Astrocyte of the cerebellum (primary cell): ENCODE data around the gene ZNF197.
"Not testable (repeated sequence)": the region's sequence is repeated elsewhere in the genome, so short reads cannot be mapped to it uniquely, and the experiment has no call there.

Experiments
- DNase-seq: peaks from one replicate; pipeline ENCODE4 v3.0.0-alpha.2; 2011; ENCODE audit warnings: low read depth
- H3K4me3 ChIP-seq: 2 replicates; pipeline ENCODE4 v1.5.1; 2011; ENCODE audit warnings: mild to moderate bottlenecking, low read depth, low read length, moderate library complexity
- CTCF ChIP-seq: IDR thresholded peaks from 2 replicates; pipeline ENCODE4 v1.5.1; 2012; ENCODE audit warnings: low read length, low read depth, moderate library complexity, mild to moderate bottlenecking; ENCODE audit errors: missing control alignments
- in situ Hi-C: cut with HindIII; loops from 2 replicates; pipeline ENCODE4 v1.10.0; 2017; ENCODE audit warnings: low sequenced_read_pairs

ZNF197 gene

GRCh38 chr3:44661189-44661588 lies 36.4 kb downstream of the ZNF197 start:
- in situ Hi-C loops = no loop called here
- no peak overlapping the region for H3K4me3 ChIP-seq
- no peak for DNase-seq
- TF ChIP-seq CTCF = no peak

- TF ChIP-seq CTCF = no peak
- in situ Hi-C loops = no loop called here
- DNase-seq = no peak
Measured at GRCh38 chr3:44665173-44665572, 40.3 kb downstream of the ZNF197 start.

GRCh38 chr3:44666346-44666745 lies 41.5 kb downstream of the ZNF197 start:
- in situ Hi-C loops = no loop called here
- no peak for DNase-seq
- no peak overlapping the region for H3K4me3 ChIP-seq
- TF ChIP-seq CTCF = no peak

More at GRCh38 chr3:44665173-44665572, 40.3 kb downstream of the ZNF197 start:
- no peak overlapping the region for H3K4me3 ChIP-seq

- TF ChIP-seq CTCF = no peak
- in situ Hi-C loops = no loop called here
- H3K4me3 ChIP-seq = no peak overlapping the region
- DNase-seq = no peak
Measured at GRCh38 chr3:44669760-44670159, 44.9 kb downstream of the ZNF197 start.

GRCh38 chr3:44673466-44673865 lies 48.6 kb downstream of the ZNF197 start:
- H3K4me3 ChIP-seq, DNase-seq, in situ Hi-C loops: not testable (repeated sequence)

GRCh38 chr3:44674211-44674610 lies 49.4 kb downstream of the ZNF197 start:
- TF ChIP-seq CTCF = no peak
- in situ Hi-C loops = no loop called here
- no peak overlapping the region for H3K4me3 ChIP-seq
- no peak for DNase-seq

- in situ Hi-C loops = no loop called here
- TF ChIP-seq CTCF = no peak
- DNase-seq = no peak
- no peak overlapping the region for H3K4me3 ChIP-seq
Measured at GRCh38 chr3:44678480-44679116, 53.8 kb downstream of the ZNF197 start.
